HepG2 (cell line): ENCODE data around the gene PIP5K1A. TPM values are rescaled to one million over a fixed set of nuclear protein-coding genes. Genes with fewer than 3 reads are reported as not detected.

Experiments used
- ATAC-seq: fragments of 200-7000 bp; cut with Tn5 transposase; 3 replicates; pipeline ENCODE4 v1.9.1; 2020; ENCODE audit warnings: mild to moderate bottlenecking, moderate library complexity
- BruUV-seq: library from RNA; stranded (reverse); fragments of 400-500 nt; replicated peaks from 2 replicates; lab custom pipeline; 2021; lab: Mats Ljungman, UMichigan
- CTCF ChIA-PET: fragments of 300-600 bp; formaldehyde crosslinking; extraction: SDS; loops from one replicate; lab custom pipeline; 2021; ENCODE audit warnings: low total read pairs, inconsistent platforms, low intra/inter-chr PET ratio; lab: Yijun Ruan, JAX
- POLR2A ChIA-PET: fragments of 350-600 bp; sonication (Branson Sonifier 250); formaldehyde crosslinking; loops from one replicate; lab custom pipeline; 2020; ENCODE audit warnings: antibody characterized with exemption, inconsistent platforms; lab: Yijun Ruan, JAX
- DNase-seq: peaks from one replicate; pipeline ENCODE4 v3.0.0-alpha.2; 2015; ENCODE audit warnings: low spot score
- FAIRE-seq: peaks from 3 replicates; lab custom pipeline; 2011; peaks lifted over from hg19 to GRCh38; lab: Jason Lieb, UNC
- H2AFZ ChIP-seq: one replicate; pipeline ENCODE4 v1.6.1; 2011; ENCODE audit warnings: low read length, inconsistent platforms
- H3K27ac ChIP-seq: fragments of 300-600 bp; 3 replicates; pipeline ENCODE4 v1.8.0; 2011; ENCODE audit warnings: mixed run types, mild to moderate bottlenecking, mixed read lengths, low read length, inconsistent platforms; ENCODE audit not compliant: insufficient read depth; ENCODE audit errors: extremely low read length
- H3K27me3 ChIP-seq, 2 experiments: fragments of 200-600 bp in 1 of 2; 2 replicates in 1 of 2; 3 replicates in 1 of 2; pipeline versions ENCODE4 v1.6.0 to v1.8.0; 2011; ENCODE audit warnings: low read length in 2 of 2, mild to moderate bottlenecking in 2 of 2, moderate library complexity in 2 of 2, inconsistent platforms in 1 of 2; ENCODE audit not compliant: insufficient read depth in 2 of 2, control insufficient read depth in 1 of 2
- H3K36me3 ChIP-seq, 2 experiments: fragments of 200-600 bp in 1 of 2; replicated peaks in 1 of 2; 2 replicates in 1 of 2; 3 replicates in 1 of 2; pipeline versions ENCODE4 v1.5.1 to v1.8.0; 2011; ENCODE audit warnings: low read length in 2 of 2, inconsistent platforms in 1 of 2; ENCODE audit not compliant: insufficient read depth in 2 of 2, control insufficient read depth in 1 of 2
- H3K4me1 ChIP-seq: 2 replicates; pipeline ENCODE4 v1.5.1; 2012; ENCODE audit warnings: low read length, inconsistent platforms; ENCODE audit not compliant: insufficient read depth
- H3K4me2 ChIP-seq: 2 replicates; pipeline ENCODE4 v1.6.0; 2011; ENCODE audit warnings: low read depth, low read length, inconsistent platforms
- H3K4me3 ChIP-seq, 3 experiments: fragments of 200-600 bp in 1 of 3; sonication (generic), shearing (Covaris generic) in 1 of 3; replicated peaks in 1 of 3; 2 replicates each; pipeline ENCODE4 v1.5.1; 2011 to 2016; ENCODE audit warnings: low read length in 3 of 3, inconsistent platforms in 2 of 3, low read depth in 2 of 3, mild to moderate bottlenecking in 2 of 3, control low read depth in 1 of 3, mixed read lengths in 1 of 3; ENCODE audit not compliant: insufficient read depth in 1 of 3
- H3K79me2 ChIP-seq: one replicate; pipeline ENCODE4 v1.6.1; 2011; ENCODE audit warnings: low read length, inconsistent platforms; ENCODE audit not compliant: insufficient read depth
- H3K9ac ChIP-seq: 2 replicates; pipeline ENCODE4 v1.6.0; 2011; ENCODE audit warnings: mild to moderate bottlenecking, low read depth, low read length, inconsistent platforms; ENCODE audit not compliant: insufficient read depth
- H3K9me3 ChIP-seq: 2 replicates; pipeline ENCODE4 v1.5.1; 2012; ENCODE audit warnings: mild to moderate bottlenecking, low read length
- H4K20me1 ChIP-seq: 2 replicates; pipeline ENCODE4 v1.6.0; 2011; ENCODE audit warnings: inconsistent platforms, mild to moderate bottlenecking, low read length, moderate library complexity; ENCODE audit not compliant: insufficient read depth
- FOXC1 ChIP-seq: sonication (generic); formaldehyde crosslinking; IDR thresholded peaks from 2 replicates; pipeline ENCODE4 v1.8.0; 2022; ENCODE audit warnings: mild to moderate bottlenecking, missing genetic modification reagents, borderline replicate concordance
- KLF15 ChIP-seq: sonication (generic); formaldehyde crosslinking; IDR thresholded peaks from 2 replicates; pipeline ENCODE4 v1.8.1; 2023; ENCODE audit warnings: borderline replicate concordance, mild to moderate bottlenecking, inconsistent platforms, missing genetic modification reagents, mixed read lengths
- NFATC3 ChIP-seq: sonication (generic); formaldehyde crosslinking; IDR thresholded peaks from 2 replicates; pipeline ENCODE4 v1.5.1; 2020; ENCODE audit warnings: mild to moderate bottlenecking, missing genetic modification reagents
- ZFP41 ChIP-seq: sonication (generic); formaldehyde crosslinking; IDR thresholded peaks from 2 replicates; pipeline ENCODE4 v1.4.0; 2020; ENCODE audit warnings: mild to moderate bottlenecking, missing genetic modification reagents, borderline replicate concordance
- ZNF264 ChIP-seq: sonication (generic); formaldehyde crosslinking; IDR thresholded peaks from 2 replicates; pipeline ENCODE4 v1.4.0; 2020; ENCODE audit warnings: missing genetic modification reagents
- ZNF331 ChIP-seq: sonication (generic); formaldehyde crosslinking; IDR thresholded peaks from 2 replicates; pipeline ENCODE4 v1.4.0; 2020; ENCODE audit warnings: missing genetic modification reagents
- ZNF615 ChIP-seq: sonication (generic); formaldehyde crosslinking; IDR thresholded peaks from 2 replicates; pipeline ENCODE4 v1.5.0; 2020; ENCODE audit warnings: mild to moderate bottlenecking, missing genetic modification reagents, borderline replicate concordance
- ZNF737 ChIP-seq: sonication (generic); formaldehyde crosslinking; IDR thresholded peaks from 2 replicates; pipeline ENCODE4 v1.5.0; 2020; ENCODE audit warnings: missing genetic modification reagents, mild to moderate bottlenecking, borderline replicate concordance
- ZNF780A ChIP-seq: sonication (generic); formaldehyde crosslinking; IDR thresholded peaks from 2 replicates; pipeline ENCODE4 v1.8.0; 2022; ENCODE audit warnings: mild to moderate bottlenecking, missing genetic modification reagents, moderate library complexity
- WGBS: methylation state at CpG from one replicate; pipeline ENCODE4 v1.1.6; 2017; ENCODE audit warnings: low lambda C conversion rate; 5-methylcytosine and 5-hydroxymethylcytosine counted together
- in situ Hi-C: cut with HindIII; loops from 2 replicates; pipeline ENCODE4 v1.10.0; 2017; ENCODE audit warnings: low pct_unique_long_range_greater_than_20kb; ENCODE audit not compliant: extremely low pct_ligation_motif_present
- intact Hi-C: fragments of 100-400 bp; cut with micrococcal nuclease; formaldehyde crosslinking; loops from one replicate; pipeline ENCODE4 v1.10.0; 2022; ENCODE audit not compliant: unreplicated experiment
- polyA plus RNA-seq, 8 experiments: library from polyadenylated mRNA; depleted of rRNA in 3 of 8; stranded (reverse) in 7 of 8; unstranded in 1 of 8; fragments of >200 nt; fragmentation: Illumina TruSeq in 4 of 8; extraction: Trizol in 4 of 8; gene quantifications; 2 replicates each; pipeline versions ENCODE4 v1.2.1 to v1.2.3, GENCODE V29; 2011 to 2016; ENCODE audit warnings: low read depth in 4 of 8, missing spikeins in 1 of 8, mixed read lengths in 1 of 8; ENCODE audit not compliant: insufficient read depth in 1 of 8
- total RNA-seq, 5 experiments: library from RNA; depleted of rRNA; stranded (reverse); fragments of >200 nt; fragmentation: Illumina TruSeq; extraction: Trizol; gene quantifications; 2 replicates each; pipeline ENCODE4 v1.2.3, GENCODE V29; 2016; ENCODE audit warnings: low read depth in 1 of 5
- TF ChIP-seq, protein P1 (sequence below): sonication (generic); formaldehyde crosslinking; IDR thresholded peaks from 2 replicates; pipeline ENCODE4 v1.5.0; 2020; ENCODE audit warnings: missing genetic modification reagents
- TF ChIP-seq, protein P2 (sequence below): sonication (generic); formaldehyde crosslinking; IDR thresholded peaks from 2 replicates; pipeline ENCODE4 v1.4.0; 2020; ENCODE audit warnings: missing genetic modification reagents, borderline replicate concordance
- TF ChIP-seq, protein P3 (sequence below): sonication (generic); formaldehyde crosslinking; IDR thresholded peaks from 2 replicates; pipeline ENCODE4 v1.4.0; 2020; ENCODE audit warnings: missing genetic modification reagents

Gene PIP5K1A
- total and polyA plus RNA-seq, 2 of the 13 experiments (the other 11 are each of a cell fraction or from before 2014, with no cell fraction given) = 45.3 to 65.1 TPM

DNA sequence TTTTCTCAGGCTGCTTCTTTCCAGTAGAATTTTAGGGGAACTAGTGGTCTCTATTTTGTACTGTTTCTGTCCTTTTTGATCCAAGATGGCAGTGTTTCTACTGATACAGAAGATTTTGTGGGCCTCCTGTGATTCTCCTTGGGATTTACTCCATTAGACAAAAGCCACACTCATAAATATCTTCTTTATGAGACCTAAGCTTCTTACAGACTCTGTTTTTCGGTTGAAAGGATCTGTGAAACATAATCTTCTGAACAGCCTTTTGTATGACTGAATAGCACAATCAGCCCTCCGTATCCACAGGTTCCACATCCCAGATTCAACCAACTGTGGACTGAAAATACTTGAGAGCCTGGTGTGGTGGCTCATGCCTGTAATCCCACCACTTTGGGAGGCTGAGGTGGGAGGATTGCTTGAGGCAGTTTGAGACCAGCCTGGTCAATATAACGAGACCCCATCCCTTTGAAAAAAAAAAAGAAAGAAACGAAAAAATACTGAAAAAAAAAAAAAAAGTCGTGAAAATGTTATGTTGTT is 45.4 kb downstream of the PIP5K1A start:
- Histone ChIP-seq H3K4me1 (no peaks in the 10 kb centered on the region), H3K4me3 (no peak overlapping the region), H3K27ac (no peak overlapping the region), H3K36me3 (peaks cover 38 to 89% of the 10 kb centered on the region in 2 experiments), H3K27me3 (no peaks in the 10 kb centered on the region), H3K4me2 (no peak overlapping the region), H4K20me1 (no peaks in the 10 kb centered on the region), H2AFZ (no peak overlapping the region), H3K9me3 (no peaks in the 10 kb centered on the region), H3K9ac (no peak overlapping the region), H3K79me2 (no peaks in the 10 kb centered on the region)
- BruUV-seq = no TSS peak
- POLR2A ChIA-PET = no interaction called here
- WGBS = 89% methylated on average over 5 of the region's 5 CpGs
- intact Hi-C loops (no loop called here), in situ Hi-C loops (no loop called here)
- ATAC-seq (no peak), DNase-seq (no peak), FAIRE-seq (no peak)
- CTCF ChIA-PET = no interaction called here
- no peak for TF ChIP-seq ZNF737 (CRISPR knock-in tag)
- no peak for TF ChIP-seq KLF15 (CRISPR knock-in tag)
- TF ChIP-seq NFATC3 (CRISPR knock-in tag) = no peak

DNA sequence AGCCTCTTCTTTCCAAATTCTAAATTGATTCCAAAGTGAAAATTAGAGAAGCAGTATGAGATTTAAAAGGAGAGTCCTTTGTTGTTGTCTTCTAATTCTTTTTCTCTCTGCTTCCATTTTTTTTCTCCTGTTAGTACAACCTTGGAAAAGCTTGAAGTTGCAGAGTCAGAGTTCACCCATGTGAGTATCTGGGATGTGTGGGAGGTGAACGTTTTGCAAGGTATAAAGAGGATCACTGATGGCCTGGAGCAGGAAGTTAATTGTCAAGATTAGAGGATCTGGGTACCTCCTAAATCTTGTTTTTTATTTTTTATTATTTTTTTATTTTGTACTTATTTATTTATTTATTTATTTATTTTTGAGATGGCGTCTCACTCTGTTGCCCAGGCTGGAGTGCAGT is 48.4 kb downstream of the PIP5K1A start:
- Histone ChIP-seq H3K9ac (no peak overlapping the region), H2AFZ (no peak overlapping the region), H3K36me3 (peaks cover 28 to 69% of the 10 kb centered on the region in 2 experiments), H3K4me2 (no peak overlapping the region), H3K9me3 (no peaks in the 10 kb centered on the region), H3K4me3 (no peak overlapping the region), H4K20me1 (no peaks in the 10 kb centered on the region), H3K27ac (no peak overlapping the region), H3K4me1 (peaks cover 15% of the 10 kb centered on the region), H3K27me3 (no peaks in the 10 kb centered on the region), H3K79me2 (no peaks in the 10 kb centered on the region)
- 94% methylated on average over 2 of the region's 2 CpGs for WGBS
- BruUV-seq = no TSS peak
- FAIRE-seq = no peak
- in situ Hi-C loops = no loop called here
- ChIA-PET POLR2A (interaction anchor here (1.2 to 1.9 kb wide), 2 partner anchors 35 to 50 kb away, joined by 3 to 4 read pairs; partner anchors contain the start of gene ZNF687), CTCF (no interaction called here)
- no peak for DNase-seq
- intact Hi-C loops = no loop called here
- ATAC-seq = no peak
- no peak for TF ChIP-seq ZNF264 (CRISPR knock-in tag)
- no peak for TF ChIP-seq FOXC1 (CRISPR knock-in tag)
- no peak for TF ChIP-seq ZNF331 (CRISPR knock-in tag)
- TF ChIP-seq, protein P1, sequence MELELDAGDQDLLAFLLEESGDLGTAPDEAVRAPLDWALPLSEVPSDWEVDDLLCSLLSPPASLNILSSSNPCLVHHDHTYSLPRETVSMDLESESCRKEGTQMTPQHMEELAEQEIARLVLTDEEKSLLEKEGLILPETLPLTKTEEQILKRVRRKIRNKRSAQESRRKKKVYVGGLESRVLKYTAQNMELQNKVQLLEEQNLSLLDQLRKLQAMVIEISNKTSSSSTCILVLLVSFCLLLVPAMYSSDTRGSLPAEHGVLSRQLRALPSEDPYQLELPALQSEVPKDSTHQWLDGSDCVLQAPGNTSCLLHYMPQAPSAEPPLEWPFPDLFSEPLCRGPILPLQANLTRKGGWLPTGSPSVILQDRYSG (CRISPR knock-in tag) = no peak
- TF ChIP-seq, protein P2, sequence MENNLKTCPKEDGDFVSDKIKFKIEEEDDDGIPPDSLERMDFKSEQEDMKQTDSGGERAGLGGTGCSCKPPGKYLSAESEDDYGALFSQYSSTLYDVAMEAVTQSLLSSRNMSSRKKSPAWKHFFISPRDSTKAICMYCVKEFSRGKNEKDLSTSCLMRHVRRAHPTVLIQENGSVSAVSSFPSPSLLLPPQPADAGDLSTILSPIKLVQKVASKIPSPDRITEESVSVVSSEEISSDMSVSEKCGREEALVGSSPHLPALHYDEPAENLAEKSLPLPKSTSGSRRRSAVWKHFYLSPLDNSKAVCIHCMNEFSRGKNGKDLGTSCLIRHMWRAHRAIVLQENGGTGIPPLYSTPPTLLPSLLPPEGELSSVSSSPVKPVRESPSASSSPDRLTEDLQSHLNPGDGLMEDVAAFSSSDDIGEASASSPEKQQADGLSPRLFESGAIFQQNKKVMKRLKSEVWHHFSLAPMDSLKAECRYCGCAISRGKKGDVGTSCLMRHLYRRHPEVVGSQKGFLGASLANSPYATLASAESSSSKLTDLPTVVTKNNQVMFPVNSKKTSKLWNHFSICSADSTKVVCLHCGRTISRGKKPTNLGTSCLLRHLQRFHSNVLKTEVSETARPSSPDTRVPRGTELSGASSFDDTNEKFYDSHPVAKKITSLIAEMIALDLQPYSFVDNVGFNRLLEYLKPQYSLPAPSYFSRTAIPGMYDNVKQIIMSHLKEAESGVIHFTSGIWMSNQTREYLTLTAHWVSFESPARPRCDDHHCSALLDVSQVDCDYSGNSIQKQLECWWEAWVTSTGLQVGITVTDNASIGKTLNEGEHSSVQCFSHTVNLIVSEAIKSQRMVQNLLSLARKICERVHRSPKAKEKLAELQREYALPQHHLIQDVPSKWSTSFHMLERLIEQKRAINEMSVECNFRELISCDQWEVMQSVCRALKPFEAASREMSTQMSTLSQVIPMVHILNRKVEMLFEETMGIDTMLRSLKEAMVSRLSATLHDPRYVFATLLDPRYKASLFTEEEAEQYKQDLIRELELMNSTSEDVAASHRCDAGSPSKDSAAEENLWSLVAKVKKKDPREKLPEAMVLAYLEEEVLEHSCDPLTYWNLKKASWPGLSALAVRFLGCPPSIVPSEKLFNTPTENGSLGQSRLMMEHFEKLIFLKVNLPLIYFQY (CRISPR knock-in tag) = no peak
- TF ChIP-seq ZNF780A = no peak
- TF ChIP-seq, protein P3, sequence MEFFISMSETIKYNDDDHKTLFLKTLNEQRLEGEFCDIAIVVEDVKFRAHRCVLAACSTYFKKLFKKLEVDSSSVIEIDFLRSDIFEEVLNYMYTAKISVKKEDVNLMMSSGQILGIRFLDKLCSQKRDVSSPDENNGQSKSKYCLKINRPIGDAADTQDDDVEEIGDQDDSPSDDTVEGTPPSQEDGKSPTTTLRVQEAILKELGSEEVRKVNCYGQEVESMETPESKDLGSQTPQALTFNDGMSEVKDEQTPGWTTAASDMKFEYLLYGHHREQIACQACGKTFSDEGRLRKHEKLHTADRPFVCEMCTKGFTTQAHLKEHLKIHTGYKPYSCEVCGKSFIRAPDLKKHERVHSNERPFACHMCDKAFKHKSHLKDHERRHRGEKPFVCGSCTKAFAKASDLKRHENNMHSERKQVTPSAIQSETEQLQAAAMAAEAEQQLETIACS = no peak
- no peak for TF ChIP-seq ZFP41 (CRISPR knock-in tag)
- no peak for TF ChIP-seq ZNF615
